NAMALWA (cell line): ENCODE data around the gene TMEM167B.
A peak's percentile ranks its signal among the peaks of the same experiment; 100 is the strongest.
"Not testable (repeated sequence)": the region's sequence is repeated elsewhere in the genome, so short reads cannot be mapped to it uniquely, and the experiment has no call there.

Source experiments
- DNase-seq: peaks from one replicate; pipeline ENCODE4 v3.0.0-alpha.2; 2015; ENCODE audit warnings: low spot score

Gene TMEM167B

DNA sequence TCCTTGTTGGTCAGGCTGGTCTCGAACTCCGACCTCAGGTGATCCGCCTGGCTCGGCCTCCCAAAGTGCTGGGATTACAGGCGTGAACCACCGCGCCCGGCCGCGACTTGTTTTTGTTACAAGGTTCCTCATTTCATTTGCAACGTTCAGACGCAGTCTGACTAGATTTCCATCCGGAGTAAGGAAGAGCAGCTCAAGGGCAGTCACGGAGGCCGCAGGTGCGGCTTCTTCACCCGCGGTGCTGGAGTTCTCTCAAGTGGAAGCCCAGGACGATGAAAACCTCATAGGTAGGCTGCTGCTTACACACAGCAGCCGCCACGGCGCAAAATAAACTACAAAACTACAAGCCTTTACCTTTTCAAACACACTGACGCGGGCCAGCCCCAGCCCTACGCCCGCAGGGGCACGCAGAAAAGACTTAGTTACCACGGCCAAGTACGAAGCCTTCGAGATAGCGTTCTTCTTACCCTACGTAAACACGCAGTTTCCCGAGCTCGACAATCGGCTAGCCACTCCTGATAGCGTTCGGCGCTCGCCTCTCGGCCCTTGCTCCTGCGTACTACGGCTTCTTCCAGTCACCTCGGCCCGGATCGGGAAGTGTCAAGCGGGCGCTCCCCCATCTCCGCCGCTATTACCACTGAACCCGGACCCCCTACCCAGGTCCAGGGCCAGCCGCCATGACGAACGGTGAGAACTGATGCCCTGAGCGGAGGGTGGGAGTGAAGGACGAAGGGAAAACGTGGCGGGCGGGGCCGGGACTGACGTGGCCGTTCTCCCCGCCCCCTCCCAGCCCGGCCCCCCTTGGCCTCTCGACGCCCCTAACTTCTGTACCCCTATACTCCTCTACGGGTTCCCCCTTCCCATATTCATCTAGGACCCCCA lies at the start of gene TMEM167B:
TMEM167B (plus strand) TSS at position 569 of the 882 bp plus-strand sequence; CDS start at position 678, 109 bp downstream.
- peak; percentile 95 for DNase-seq

DNA sequence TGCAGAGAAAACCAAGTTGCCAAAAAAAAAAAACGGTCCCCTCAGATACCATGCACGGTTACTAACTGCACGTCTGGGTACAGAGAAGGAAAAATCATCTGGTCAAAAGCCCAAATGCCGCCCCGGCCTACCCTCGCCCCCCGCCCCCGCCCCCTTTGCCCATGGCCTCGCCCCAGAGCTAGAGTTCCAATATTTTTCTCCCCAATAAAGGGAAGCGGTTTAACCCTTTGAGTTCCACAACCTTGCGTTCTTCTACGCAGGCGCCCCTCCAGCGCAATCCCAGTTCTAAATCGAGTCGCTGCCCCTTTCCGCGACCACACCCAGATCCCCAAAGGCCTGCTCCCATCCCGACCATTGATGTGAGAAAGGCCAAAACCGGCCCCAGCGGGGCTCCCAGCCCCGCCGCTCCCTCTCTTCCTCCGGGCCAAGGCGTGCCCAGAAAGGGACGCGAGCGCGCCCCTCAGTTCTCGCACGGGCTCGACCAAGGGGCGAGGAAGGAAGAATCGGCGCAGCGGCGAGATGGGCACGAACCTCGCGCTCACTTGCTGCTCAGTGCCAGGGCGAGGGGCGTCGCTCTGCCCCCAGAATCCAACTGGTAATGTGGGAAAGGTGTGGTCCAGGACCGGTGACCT lies 49.5 kb upstream of the TMEM167B start:
- peak; percentile 64 for DNase-seq

DNA sequence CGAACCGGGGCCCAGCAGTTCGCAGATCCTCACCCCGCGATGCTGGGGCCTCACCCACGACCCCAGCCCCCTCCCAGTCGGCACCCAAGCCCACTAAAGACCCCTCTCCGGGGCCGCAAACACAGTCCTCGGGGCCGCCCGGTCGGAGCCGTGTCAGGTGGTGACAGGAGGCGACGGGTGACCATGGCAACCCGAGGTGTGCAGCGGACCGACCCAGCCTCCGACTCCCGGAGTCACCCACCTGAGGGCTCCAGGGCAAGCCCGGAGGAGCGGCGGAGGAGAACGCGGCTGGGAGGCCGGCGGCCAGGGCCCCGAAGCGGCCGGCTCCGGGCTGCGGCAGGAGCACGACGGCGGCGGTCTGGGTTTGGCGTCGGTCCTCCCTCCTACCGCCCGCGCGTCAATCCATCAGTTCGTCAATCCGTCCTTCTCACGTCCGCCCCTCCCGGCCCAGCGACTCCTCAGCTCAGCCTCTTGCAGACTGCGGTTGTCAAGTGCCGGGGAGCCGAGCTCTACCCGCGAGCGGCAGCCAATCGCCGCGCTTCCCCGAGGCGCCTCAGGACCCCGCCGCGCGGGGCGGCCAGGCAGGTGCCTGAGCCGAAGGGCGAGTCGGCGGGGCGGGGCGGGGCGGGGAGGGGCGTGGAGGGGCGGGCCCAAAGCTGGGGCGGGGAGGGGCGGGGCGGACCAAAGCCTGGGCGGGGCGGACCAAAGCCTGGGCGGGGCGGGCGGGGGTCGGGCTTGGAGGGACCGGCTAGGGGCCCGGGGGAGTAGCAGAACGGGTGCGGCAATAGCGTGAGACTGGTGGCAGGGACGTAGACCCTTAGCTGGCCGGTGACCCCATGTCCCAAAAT lies 48.7 kb upstream of the TMEM167B start, which contains the start of gene WDR47:
WDR47 (minus strand) TSS at position 482 of the 848 bp plus-strand sequence. CDS start 18,590 bp downstream, outside the sequence.
- DNase-seq, result peak; percentile 97

DNA sequence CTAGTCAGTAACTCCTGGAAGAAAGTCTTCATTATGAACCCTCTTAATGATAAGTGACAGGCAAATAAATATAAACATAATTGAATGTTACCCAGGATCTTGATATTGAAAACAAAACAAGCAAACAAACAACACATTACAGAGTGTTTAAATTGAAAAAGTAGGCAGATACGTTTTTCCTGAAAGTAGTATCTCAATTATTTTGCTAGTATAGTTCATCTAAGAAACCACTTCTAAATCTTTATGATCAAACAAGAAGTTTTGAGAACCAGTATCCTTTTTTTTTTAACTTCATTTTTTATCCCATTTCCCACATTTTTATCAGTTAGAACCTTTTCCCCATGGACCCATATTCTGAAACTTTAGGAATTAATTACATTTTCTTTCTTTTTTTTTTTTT lies 45.0 kb upstream of the TMEM167B start:
- no peak for DNase-seq

DNA sequence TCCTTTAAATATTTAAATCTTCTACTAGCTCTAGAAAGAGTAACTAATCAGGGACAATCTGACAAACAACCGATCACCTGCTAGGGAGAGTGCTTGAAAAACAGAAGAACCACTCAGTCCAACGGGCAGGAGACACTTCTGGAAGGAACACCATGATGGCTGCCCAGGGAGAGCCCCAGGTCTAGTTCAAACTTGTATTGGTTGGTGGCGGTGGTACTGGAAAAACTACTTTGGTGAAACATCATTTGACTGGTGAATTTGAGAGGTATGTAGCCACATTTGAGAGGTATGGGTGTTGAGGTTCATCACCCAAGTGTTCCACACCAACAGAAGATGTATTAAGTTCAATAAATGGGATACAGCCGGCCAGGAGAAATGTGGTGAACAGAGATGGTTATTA lies 43.9 kb upstream of the TMEM167B start:
- DNase-seq, result no peak

DNA sequence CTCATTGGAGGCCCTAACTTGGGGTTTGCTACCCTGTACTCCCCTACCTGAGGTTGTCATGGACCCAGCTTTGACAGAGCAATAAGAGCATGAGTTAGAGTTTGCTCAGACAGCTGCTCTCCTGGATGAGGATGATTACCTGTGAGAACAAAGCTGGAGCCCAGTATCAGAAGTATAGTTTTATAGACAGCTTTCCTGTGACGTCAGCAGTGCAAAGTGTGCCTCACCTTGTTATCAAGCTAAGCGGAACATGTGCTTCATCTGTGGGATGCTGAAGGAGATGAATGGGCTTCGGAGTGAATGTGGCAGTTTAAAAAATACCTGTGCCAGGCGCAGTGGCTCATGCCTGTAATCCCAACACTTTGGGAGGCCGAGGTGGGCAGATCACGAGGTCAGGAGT lies 43.2 kb upstream of the TMEM167B start:
- no peak for DNase-seq

DNA sequence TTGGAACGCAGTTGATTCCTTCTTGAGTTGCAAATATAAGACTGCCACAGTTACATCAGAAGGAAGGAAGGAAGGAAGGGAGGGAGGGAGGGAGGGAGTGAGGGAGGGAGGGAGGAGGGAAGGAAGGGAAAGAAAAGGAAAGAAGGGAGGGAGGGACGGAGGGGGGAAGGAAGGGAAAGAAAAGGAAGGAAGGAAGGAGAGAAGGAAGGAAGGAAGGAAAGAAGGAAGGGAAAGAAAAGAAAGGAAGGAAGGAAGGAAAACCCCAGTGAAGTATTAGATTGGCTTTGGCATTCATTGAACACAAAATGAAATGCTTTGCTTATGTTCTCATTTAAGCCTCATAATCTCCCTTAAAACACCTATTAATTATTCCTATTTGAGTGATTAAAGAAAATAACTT lies 42.2 kb upstream of the TMEM167B start:
- DNase-seq, result no peak

DNA sequence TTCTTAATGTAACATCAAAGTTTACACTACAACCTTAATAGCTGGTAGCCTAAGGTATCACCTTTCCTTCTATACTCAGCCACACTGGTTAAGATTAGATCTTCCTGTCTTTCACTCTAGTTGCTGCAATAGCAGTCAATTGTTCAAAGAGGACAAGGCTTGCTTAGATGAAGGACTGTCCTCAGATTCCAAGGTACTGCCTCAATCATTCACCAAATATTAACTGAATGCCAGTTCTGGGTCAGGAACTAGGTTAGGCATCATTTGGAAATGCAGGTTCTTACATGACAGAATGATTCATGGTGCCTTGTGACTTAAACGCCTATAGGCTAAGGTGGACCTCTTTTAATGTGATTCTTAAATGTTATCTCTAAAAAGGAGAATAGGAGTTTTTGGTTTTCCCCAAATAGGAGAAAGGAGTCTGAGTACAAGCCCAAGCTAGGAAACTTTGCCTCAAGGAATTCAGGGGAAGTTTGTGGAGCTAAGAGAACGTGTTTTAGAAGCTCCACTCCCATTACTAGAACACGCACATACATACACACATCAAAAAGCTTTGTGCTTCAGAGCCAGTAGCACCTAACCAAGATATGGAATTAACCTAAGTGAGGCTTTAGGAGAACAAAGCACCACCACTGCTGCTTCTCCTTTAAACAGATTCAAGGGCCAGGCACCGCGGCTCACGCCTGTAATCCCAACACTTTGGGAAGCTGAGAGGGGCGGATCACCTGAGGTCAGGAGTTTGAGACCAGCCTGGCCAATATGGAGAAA lies 40.2 kb upstream of the TMEM167B start:
- DNase-seq, result no peak

DNA sequence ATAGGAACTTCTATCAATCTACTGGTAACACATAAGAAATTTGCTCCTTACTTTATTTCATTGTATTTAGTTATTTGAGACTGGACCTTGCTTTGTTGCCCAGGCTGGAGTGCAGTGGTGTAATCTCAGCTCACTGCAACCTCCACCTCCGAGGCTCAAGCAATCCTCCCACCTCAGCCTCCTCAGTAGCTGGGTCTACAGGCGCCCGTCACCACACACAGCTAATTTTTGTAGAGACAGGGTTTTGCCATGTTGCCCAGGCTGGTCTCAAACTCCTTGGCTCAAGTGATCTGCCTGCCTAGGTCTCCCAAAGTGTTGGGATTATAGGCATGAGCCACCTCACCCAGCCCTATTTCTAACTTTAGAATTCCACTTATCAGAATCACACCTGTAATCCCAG lies 38.4 kb upstream of the TMEM167B start:
- DNase-seq, result not testable (repeated sequence)

DNA sequence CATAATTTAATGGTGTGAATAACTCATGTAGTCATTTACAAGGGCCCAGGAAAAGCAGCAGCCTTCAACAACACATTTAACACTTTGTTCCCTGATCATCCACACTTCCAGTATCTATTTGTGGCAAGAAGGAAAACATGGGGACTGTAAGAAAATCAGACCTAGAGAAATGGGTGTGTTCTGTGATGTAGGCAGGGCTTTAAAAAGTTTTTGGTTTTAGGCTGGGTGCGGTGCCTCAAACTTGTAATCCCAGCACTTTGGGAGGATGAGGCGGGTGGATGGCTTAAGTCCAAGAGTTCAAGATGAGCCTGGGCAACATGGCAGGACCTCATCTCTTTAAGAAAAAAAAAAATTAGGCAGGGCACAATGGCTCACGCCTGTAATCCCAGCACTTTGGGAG lies 34.5 kb upstream of the TMEM167B start:
- no peak for DNase-seq

DNA sequence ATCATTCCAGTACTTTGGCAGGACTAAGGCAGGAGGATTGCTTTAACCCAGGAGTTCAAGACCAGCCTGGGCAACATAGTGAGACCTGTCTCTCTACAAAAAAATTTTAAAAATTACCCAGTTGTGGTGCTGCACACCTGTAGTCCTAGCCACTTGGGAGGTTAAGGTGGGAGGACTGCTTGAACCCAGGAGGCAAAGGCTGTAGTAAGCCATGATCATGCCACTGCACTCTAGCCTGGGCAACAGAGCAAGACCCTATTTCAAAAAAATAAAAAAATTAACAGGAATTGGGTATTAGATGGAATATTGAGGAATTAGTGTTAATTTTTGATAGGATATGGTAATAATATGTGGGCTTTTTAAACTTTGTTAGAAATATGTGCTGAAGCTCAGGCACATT lies 31.5 kb upstream of the TMEM167B start:
- DNase-seq, result no peak

DNA sequence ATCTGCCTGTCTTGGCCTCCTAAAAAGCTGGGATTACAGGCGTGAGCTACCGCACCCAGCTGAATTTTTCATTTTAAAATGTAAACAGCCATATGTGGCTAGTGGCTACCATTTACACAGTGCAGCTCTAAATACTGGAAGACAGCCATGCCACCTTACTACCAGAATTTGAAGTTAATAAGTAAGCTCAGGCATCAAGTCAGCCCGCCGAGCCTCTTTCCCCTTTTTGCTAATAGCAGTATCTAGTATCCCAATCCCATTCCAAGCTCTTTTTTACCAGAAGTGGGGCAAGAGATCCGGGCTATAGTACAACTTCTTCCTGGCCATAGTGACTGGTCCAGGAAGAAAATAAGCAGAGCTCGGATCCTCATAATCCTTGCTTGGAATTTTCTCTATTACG lies 29.9 kb upstream of the TMEM167B start:
- no peak for DNase-seq

DNA sequence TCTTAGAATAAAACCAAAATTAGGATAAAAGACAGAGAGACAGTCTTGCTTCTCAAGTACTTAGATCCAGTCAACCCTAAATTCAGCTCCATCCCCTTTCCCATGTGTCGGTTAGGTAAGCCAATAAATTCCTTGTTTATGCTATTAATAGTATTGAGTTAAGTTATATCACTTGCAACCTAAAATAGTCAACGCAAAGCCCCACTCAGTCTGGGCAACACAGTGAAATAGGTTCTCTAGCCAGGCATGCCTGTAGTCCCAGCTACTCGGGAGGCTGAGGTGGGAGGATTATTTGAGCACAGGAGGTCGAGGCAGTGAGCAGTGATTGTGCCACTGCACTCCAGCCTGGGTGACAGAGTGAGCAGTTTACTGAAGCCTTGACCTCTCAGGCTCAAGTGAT lies 29.4 kb upstream of the TMEM167B start:
- no peak for DNase-seq

DNA sequence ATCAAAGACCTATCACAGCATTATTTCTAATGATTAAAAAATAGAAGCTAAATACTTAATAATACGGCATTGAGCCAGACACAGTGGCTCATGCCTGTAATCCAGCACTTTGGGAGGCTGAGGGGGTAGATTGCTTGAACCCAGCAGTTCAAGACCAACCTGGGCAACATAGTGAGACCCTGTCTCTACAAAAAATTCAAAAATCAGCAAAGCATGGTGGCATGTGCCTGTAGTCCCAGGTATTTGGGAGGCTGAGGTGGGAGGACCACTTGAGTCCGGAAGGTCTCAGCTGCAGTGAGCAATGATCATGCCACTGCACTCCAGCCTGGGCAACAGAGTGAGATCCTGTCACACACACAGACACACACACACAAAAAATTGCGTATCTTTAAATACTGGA lies 25.4 kb upstream of the TMEM167B start:
- no peak for DNase-seq

DNA sequence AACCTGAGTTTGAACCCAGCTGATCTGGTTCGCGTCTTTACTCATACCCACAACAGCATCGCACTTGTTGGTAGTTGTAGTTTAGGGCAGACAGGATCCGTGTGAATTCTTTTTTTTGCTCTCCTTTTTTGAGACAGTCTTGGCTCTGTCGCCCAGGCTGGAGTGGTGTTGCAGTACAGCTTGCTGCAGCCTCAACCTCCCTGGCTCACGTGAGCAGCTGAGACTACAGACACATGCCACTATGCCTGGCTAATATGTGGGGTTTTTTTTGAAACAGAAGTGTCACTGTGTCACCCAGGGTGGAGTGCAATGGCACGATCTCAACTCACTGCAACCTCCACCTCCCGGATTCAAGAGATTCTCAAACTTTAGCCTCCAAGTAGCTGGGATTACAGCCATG lies 22.7 kb upstream of the TMEM167B start:
- DNase-seq, result no peak

DNA sequence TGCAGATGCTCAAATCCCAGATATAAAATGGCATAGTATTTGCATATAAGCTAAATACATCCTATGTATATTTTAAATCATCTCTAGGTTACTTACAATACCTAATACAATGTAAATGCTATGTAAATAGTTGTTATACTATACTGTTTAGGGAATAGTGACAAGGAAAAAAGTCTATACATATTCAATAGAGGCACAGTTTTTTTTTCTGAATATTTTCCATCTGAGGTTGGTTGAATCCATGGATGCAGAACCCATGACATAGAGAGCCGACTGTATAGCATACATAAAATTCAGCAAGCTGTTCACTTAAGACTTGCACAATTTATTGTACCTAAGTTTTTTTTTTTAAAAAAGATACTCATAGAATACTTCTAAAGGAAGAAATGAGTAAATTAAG lies 21.3 kb upstream of the TMEM167B start:
- DNase-seq, result no peak

DNA sequence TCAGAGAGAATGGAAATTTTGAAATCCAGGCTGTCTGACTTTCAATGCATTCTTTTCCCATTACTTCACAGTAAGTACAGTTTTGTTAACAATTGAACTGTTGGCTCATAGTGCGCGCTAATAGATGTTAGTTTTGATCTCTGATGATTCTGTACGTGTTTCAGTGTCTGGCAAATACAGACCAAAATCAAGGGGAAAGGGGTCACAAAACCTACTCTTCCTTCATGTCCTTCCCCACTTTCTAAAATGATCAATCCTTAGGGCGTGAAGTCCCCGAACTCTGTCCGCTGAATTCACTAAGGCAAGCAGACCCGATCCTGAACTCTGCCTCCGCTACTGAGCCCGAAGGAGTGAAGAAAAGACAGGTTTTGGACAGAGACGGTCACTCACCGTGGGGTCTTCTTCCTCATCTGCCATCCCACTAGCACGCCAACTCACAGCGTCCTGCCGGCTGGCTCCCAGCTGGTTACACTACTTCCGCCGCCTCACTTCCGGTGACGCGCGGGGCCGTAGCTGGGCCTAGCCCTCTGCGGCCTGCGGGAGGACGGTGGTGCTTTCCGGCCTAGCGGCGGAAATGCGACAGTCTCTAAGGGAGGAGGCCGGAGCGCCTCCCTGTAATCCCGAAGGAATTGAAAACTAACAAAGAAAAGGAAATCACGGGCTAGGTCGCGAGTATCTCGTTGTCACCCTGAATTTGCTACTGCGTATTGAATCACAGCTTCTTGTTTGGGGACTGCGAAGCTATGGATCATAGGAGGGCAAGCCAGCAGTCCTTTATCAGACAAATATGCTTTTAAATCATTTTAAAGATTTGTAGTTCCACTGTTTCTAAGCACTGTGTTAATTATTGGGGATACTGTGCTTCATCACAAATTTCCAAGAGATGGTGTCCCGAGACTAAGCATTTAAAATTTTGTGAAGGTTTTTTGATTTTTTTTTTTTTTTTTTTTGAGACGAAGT lies 14.8 kb upstream of the TMEM167B start, which contains the start of gene TAF13:
TAF13 (minus strand) TSS at position 473 of the 960 bp plus-strand sequence; CDS start at position 417, 56 bp downstream.
- peak; percentile 94 for DNase-seq

DNA sequence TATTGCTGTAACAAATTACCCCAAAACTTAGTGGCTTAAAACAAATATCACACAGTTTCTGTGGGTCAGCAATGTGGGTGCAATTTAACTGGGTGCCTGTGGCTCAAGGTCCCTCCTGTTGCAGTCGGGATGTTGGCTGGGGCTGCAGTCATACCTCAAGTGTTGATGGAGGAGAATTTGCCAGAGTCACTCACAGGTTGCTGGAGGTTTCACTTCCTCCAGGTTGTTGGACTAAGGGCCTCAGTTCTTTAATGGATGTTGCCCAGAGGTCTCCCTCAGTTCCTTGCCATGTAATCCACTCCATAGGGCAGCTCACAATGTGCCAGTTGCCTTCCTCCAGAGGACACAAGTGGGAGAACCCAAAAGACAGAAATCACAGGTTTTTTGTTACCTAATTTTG lies 12.2 kb upstream of the TMEM167B start:
- DNase-seq, result peak; percentile 38

DNA sequence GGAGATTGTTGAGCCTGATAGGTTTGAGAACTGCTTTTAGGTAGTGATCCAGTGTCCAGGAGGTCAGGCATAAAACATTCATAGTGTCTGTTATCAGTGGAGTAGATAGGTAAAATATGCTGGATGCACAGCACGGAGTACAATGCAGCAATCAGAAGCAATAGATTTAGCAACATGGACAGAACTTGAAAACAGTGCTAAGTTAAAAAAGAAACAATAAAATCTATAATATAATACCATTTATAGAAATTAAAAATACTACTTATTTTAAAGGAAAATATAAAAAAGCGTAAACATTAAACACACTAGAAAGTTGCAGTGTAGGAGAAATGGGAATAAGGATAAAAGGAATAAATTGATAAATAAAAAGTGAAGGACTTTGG lies 11.3 kb upstream of the TMEM167B start:
- no peak for DNase-seq

DNA sequence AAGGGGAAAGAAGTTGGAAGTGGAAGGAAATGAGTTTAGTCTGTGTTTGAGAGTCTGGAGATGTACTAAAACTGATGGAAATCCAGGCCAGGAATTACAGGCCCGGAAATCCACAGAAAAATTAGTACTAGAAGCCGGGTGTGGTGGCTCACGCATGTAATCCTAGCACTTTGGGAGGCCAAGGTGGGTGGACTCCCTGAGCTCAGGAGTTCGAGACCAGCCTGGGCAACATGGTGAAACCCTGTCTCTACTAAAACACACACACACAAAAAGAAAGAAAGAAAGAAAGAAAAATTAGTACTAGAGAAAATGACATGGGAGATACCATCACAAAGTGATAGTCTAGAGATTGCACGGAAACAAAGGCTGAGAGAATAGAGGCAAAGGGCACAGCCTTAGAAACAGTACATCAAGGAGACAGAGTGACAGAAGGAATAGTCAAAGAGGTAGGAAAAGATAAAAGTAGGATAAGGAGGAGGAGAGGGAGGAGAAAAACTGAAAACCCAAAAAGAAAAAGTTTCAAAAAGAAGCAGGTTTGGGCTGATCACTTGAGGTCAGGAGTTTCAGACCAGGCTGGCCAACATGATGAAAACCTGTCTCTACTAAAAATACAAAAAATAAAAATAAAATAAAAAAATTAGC lies 10.0 kb upstream of the TMEM167B start:
- no peak for DNase-seq
